ENCODE measurements around the gene NCKAP1.

- TF ChIP-seq GATA3 (IDR thresholded peaks at IDR 0.05; ENCODE audit: low read depth, low read length) (no peak), GATA2 (IDR thresholded peaks at IDR 0.05; ENCODE audit: low read depth, low read length) (no peak)
Measured at GRCh38 chr2:182962641-182963040, 75.6 kb downstream of the NCKAP1 start.

All from SH-SY5Y (cell line).